HepG2 (cell line): ENCODE data around the gene NAA25. TPM values are rescaled to one million over a fixed set of nuclear protein-coding genes. Genes with fewer than 3 reads are reported as not detected.
"Not testable (repeated sequence)": the region's sequence is repeated elsewhere in the genome, so short reads cannot be mapped to it uniquely, and the experiment has no call there.

ENCODE experiments used
- ATAC-seq: fragments of 200-7000 bp; cut with Tn5 transposase; 3 replicates; pipeline ENCODE4 v1.9.1; 2020; ENCODE audit warnings: mild to moderate bottlenecking, moderate library complexity
- BruUV-seq: library from RNA; stranded (reverse); fragments of 400-500 nt; replicated peaks from 2 replicates; lab custom pipeline; 2021; lab: Mats Ljungman, UMichigan
- CTCF ChIA-PET: fragments of 300-600 bp; formaldehyde crosslinking; extraction: SDS; loops from one replicate; lab custom pipeline; 2021; ENCODE audit warnings: low total read pairs, inconsistent platforms, low intra/inter-chr PET ratio; lab: Yijun Ruan, JAX
- POLR2A ChIA-PET: fragments of 350-600 bp; sonication (Branson Sonifier 250); formaldehyde crosslinking; loops from one replicate; lab custom pipeline; 2020; ENCODE audit warnings: antibody characterized with exemption, inconsistent platforms; lab: Yijun Ruan, JAX
- DNase-seq: peaks from one replicate; pipeline ENCODE4 v3.0.0-alpha.2; 2015; ENCODE audit warnings: low spot score
- FAIRE-seq: peaks from 3 replicates; lab custom pipeline; 2011; peaks lifted over from hg19 to GRCh38; lab: Jason Lieb, UNC
- H2AFZ ChIP-seq: one replicate; pipeline ENCODE4 v1.6.1; 2011; ENCODE audit warnings: low read length, inconsistent platforms
- H3K27ac ChIP-seq: fragments of 300-600 bp; 3 replicates; pipeline ENCODE4 v1.8.0; 2011; ENCODE audit warnings: mixed run types, mild to moderate bottlenecking, mixed read lengths, low read length, inconsistent platforms; ENCODE audit not compliant: insufficient read depth; ENCODE audit errors: extremely low read length
- H3K27me3 ChIP-seq, 2 experiments: fragments of 200-600 bp in 1 of 2; 2 replicates in 1 of 2; 3 replicates in 1 of 2; pipeline versions ENCODE4 v1.6.0 to v1.8.0; 2011; ENCODE audit warnings: low read length in 2 of 2, mild to moderate bottlenecking in 2 of 2, moderate library complexity in 2 of 2, inconsistent platforms in 1 of 2; ENCODE audit not compliant: insufficient read depth in 2 of 2, control insufficient read depth in 1 of 2
- H3K36me3 ChIP-seq, 2 experiments: fragments of 200-600 bp in 1 of 2; replicated peaks in 1 of 2; 2 replicates in 1 of 2; 3 replicates in 1 of 2; pipeline versions ENCODE4 v1.5.1 to v1.8.0; 2011; ENCODE audit warnings: low read length in 2 of 2, inconsistent platforms in 1 of 2; ENCODE audit not compliant: insufficient read depth in 2 of 2, control insufficient read depth in 1 of 2
- H3K4me1 ChIP-seq: 2 replicates; pipeline ENCODE4 v1.5.1; 2012; ENCODE audit warnings: low read length, inconsistent platforms; ENCODE audit not compliant: insufficient read depth
- H3K4me2 ChIP-seq: 2 replicates; pipeline ENCODE4 v1.6.0; 2011; ENCODE audit warnings: low read depth, low read length, inconsistent platforms
- H3K4me3 ChIP-seq, 3 experiments: fragments of 200-600 bp in 1 of 3; sonication (generic), shearing (Covaris generic) in 1 of 3; replicated peaks in 1 of 3; 2 replicates each; pipeline ENCODE4 v1.5.1; 2011 to 2016; ENCODE audit warnings: low read length in 3 of 3, inconsistent platforms in 2 of 3, low read depth in 2 of 3, mild to moderate bottlenecking in 2 of 3, control low read depth in 1 of 3, mixed read lengths in 1 of 3; ENCODE audit not compliant: insufficient read depth in 1 of 3
- H3K79me2 ChIP-seq: one replicate; pipeline ENCODE4 v1.6.1; 2011; ENCODE audit warnings: low read length, inconsistent platforms; ENCODE audit not compliant: insufficient read depth
- H3K9ac ChIP-seq: 2 replicates; pipeline ENCODE4 v1.6.0; 2011; ENCODE audit warnings: mild to moderate bottlenecking, low read depth, low read length, inconsistent platforms; ENCODE audit not compliant: insufficient read depth
- H3K9me3 ChIP-seq: 2 replicates; pipeline ENCODE4 v1.5.1; 2012; ENCODE audit warnings: mild to moderate bottlenecking, low read length
- H4K20me1 ChIP-seq: 2 replicates; pipeline ENCODE4 v1.6.0; 2011; ENCODE audit warnings: inconsistent platforms, mild to moderate bottlenecking, low read length, moderate library complexity; ENCODE audit not compliant: insufficient read depth
- MAFF ChIP-seq: IDR thresholded peaks from 2 replicates; pipeline ENCODE4 v1.6.1; 2011; ENCODE audit warnings: low read depth, low read length, improper control_type of control experiment
- MAFK ChIP-seq, 2 experiments: IDR thresholded peaks in 1 of 2; conservative IDR thresholded peaks in 1 of 2; 2 replicates each; pipeline ENCODE4 v1.6.1; 2011; ENCODE audit warnings: improper control_type of control experiment in 2 of 2, low read length in 2 of 2
- RBFOX2 ChIP-seq: fragments of 200-400 bp; formaldehyde crosslinking; IDR thresholded peaks from 2 replicates; pipeline ENCODE4 v1.6.1; 2017; ENCODE audit warnings: low read depth, mild to moderate bottlenecking, low read length
- ZNF530 ChIP-seq: sonication (generic); formaldehyde crosslinking; IDR thresholded peaks from 2 replicates; pipeline ENCODE4 v1.5.0; 2020; ENCODE audit warnings: low read depth, mild to moderate bottlenecking, missing genetic modification reagents
- WGBS: methylation state at CpG from one replicate; pipeline ENCODE4 v1.1.6; 2017; ENCODE audit warnings: low lambda C conversion rate; 5-methylcytosine and 5-hydroxymethylcytosine counted together
- in situ Hi-C: cut with HindIII; loops from 2 replicates; pipeline ENCODE4 v1.10.0; 2017; ENCODE audit warnings: low pct_unique_long_range_greater_than_20kb; ENCODE audit not compliant: extremely low pct_ligation_motif_present
- intact Hi-C: fragments of 100-400 bp; cut with micrococcal nuclease; formaldehyde crosslinking; loops from one replicate; pipeline ENCODE4 v1.10.0; 2022; ENCODE audit not compliant: unreplicated experiment
- polyA plus RNA-seq, 8 experiments: library from polyadenylated mRNA; depleted of rRNA in 3 of 8; stranded (reverse) in 7 of 8; unstranded in 1 of 8; fragments of >200 nt; fragmentation: Illumina TruSeq in 4 of 8; extraction: Trizol in 4 of 8; gene quantifications; 2 replicates each; pipeline versions ENCODE4 v1.2.1 to v1.2.3, GENCODE V29; 2011 to 2016; ENCODE audit warnings: low read depth in 4 of 8, missing spikeins in 1 of 8, mixed read lengths in 1 of 8; ENCODE audit not compliant: insufficient read depth in 1 of 8
- total RNA-seq, 5 experiments: library from RNA; depleted of rRNA; stranded (reverse); fragments of >200 nt; fragmentation: Illumina TruSeq; extraction: Trizol; gene quantifications; 2 replicates each; pipeline ENCODE4 v1.2.3, GENCODE V29; 2016; ENCODE audit warnings: low read depth in 1 of 5
- TF ChIP-seq, protein P1 (sequence below): conservative IDR thresholded peaks from 2 replicates; pipeline ENCODE4 v1.6.1; 2018; ENCODE audit warnings: missing genetic modification reagents

The NAA25 gene
- total and polyA plus RNA-seq, 2 of the 13 experiments (the other 11 are each of a cell fraction or from before 2014, with no cell fraction given) = 11.4 to 32.0 TPM

DNA sequence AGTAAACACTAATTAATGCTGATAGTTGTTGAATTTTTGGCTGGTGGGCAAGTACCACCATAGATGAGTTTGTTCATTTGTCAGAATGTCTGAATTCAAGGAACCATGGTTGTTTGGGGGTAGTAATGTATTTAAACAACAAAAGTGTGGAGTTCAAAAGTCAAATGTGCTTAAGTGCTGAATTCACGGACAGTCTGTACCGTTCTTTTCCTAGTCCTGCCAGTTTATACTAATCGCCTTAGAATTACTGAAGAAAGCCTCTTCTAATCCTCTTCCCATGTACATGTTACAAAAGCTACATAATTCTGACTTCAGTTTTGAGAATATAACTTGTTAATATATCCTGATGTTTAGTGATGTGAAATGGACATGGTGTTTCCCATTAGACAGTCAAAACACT, 2.7 kb downstream of the NAA25 start:
- Histone ChIP-seq H4K20me1 (peaks cover 30% of the 10 kb centered on the region), H3K4me2 (peak overlapping the region; percentile 82), H3K27me3 (no peaks in the 10 kb centered on the region; a peak in 1 of 5 replicates), H3K9me3 (no peaks in the 10 kb centered on the region), H2AFZ (no peak overlapping the region), H3K27ac (no peak overlapping the region), H3K9ac (no peak overlapping the region), H3K36me3 (peaks cover 2 to 17% of the 10 kb centered on the region in 2 experiments; a peak in 4 of 5 replicates), H3K79me2 (peaks cover 73% of the 10 kb centered on the region), H3K4me3 (0 out of 6 replicates have a peak overlapping the region, but pooled peaks of 1 of the 3 experiments have one; percentile 17), H3K4me1 (peaks cover 46% of the 10 kb centered on the region)
- DNase-seq (no peak), ATAC-seq (no peak), FAIRE-seq (no peak)
- ChIA-PET CTCF (no interaction called here), POLR2A (interaction anchor here (2.5 to 9.5 kb wide), 3 partner anchors 11 to 93 kb away, joined by 10 to 85 read pairs (median 12); partner anchors contain the start of genes ERP29, TMEM116 and TRAFD1)
- 67% methylated on average over 3 of the region's 3 CpGs for WGBS
- in situ Hi-C loops = no loop called here
- TF ChIP-seq RBFOX2 = 0 out of 2 replicates have a peak, but pooled peaks have one; percentile 7
- no peak for TF ChIP-seq ZNF530 (CRISPR knock-in tag)
- BruUV-seq = no TSS peak
- intact Hi-C loops = no loop called here

DNA sequence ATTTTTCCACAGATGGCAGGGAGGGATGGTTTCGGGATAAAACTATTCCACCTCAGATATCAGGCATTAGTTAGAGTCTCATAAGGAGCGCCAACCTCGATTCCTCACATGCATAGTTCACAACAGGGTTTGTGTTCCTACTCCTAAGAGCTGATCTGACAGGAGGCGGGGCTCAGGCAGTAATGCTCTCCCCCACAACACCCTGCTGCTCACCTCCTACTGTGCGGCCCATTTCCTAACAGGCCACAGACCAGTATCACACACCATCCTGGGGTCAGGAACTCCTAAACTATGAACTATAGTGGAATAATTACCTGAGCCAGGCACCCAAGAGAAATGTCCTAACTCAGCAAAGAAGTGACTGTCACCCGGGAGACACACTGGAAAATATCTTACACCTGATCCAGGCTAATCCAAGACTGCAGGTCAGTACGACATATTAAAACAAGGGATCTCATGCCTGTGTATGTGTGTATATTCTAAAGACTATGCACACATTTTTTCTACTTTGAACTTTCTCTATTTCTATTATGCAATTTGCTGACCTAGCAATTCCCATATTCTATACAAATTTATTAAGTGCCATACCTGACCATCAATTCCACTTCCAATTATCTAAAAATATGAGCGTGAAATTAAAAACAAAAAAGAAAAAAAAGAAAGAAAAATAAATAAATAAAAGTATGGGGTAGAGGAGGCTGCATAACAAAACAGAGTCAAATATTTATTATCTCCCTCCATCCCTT, 4.7 kb downstream of the NAA25 start:
- H3K4me1 ChIP-seq = peaks cover 38% of the 10 kb centered on the region
- no TSS peak for BruUV-seq
- ChIA-PET POLR2A (no interaction called here), CTCF (no interaction called here)
- H3K79me2 ChIP-seq = peaks cover 87% of the 10 kb centered on the region
- no peak for ATAC-seq
- DNase-seq = no peak
- intact Hi-C loops = no loop called here
- no peak overlapping the region for H2AFZ ChIP-seq
- no peak overlapping the region for H3K4me2 ChIP-seq
- H3K9me3 ChIP-seq = no peaks in the 10 kb centered on the region
- H3K4me3 ChIP-seq = no peak overlapping the region
- no peak overlapping the region for H3K9ac ChIP-seq
- no peak overlapping the region for H3K27ac ChIP-seq
- no peaks in the 10 kb centered on the region; a peak in 1 of 5 replicates for H3K27me3 ChIP-seq
- H4K20me1 ChIP-seq = peaks cover 38% of the 10 kb centered on the region
- FAIRE-seq = no peak
- peak; percentile 97 to 99 for TF ChIP-seq MAFK (conservative IDR thresholded peaks at IDR 0.05 in 1 of 2, IDR thresholded peaks at IDR 0.05 in 1 of 2; ENCODE audit: low read length in 2 of 2)
- TF ChIP-seq, protein P1, sequence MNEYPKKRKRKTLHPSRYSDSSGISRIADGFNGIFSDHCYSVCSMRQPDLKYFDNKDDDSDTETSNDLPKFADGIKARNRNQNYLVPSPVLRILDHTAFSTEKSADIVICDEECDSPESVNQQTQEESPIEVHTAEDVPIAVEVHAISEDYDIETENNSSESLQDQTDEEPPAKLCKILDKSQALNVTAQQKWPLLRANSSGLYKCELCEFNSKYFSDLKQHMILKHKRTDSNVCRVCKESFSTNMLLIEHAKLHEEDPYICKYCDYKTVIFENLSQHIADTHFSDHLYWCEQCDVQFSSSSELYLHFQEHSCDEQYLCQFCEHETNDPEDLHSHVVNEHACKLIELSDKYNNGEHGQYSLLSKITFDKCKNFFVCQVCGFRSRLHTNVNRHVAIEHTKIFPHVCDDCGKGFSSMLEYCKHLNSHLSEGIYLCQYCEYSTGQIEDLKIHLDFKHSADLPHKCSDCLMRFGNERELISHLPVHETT (CRISPR knock-in tag) = no peak
- peak; percentile 97 for TF ChIP-seq MAFF
- H3K36me3 ChIP-seq = peaks cover 4 to 31% of the 10 kb centered on the region in 2 experiments; a peak in 4 of 5 replicates
- WGBS = 93% methylated on average over 8 of the region's 8 CpGs
- in situ Hi-C loops = no loop called here

DNA sequence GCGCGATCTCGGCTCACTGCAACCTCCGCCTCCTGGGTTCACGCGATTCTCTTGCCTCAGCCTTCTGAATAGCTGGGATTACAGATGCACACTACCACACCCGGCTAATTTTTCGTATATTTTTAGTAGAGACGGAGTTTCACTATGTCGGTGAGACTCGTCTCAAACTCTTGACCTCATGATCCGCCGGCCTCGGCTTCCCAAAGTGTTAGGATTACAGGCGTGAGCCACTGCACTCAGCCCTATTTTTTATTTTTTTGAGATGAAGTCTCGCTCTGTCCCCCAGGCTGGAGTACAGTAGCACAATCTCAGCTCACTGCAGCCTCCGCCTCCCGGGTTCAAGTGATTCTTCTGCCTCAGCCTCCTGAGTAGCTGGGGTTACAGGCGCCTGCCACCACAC, 5.8 kb downstream of the NAA25 start:
- intact Hi-C loops = loop anchor here (1.0 kb wide), 1 partner anchor 29 kb away; no protein-coding TSS in a partner anchor
- H3K27ac ChIP-seq, DNase-seq, H3K4me2 ChIP-seq, H3K9me3 ChIP-seq, H2AFZ ChIP-seq, H3K9ac ChIP-seq, POLR2A ChIA-PET, CTCF ChIA-PET, in situ Hi-C loops, ATAC-seq, BruUV-seq, H3K27me3 ChIP-seq, H3K4me3 ChIP-seq, FAIRE-seq: not testable (repeated sequence)
- H3K36me3 ChIP-seq = peaks cover 4 to 40% of the 10 kb centered on the region in 2 experiments
- H3K4me1 ChIP-seq = peaks cover 38% of the 10 kb centered on the region
- 94% methylated on average over 19 of the region's 19 CpGs for WGBS
- peaks cover 85% of the 10 kb centered on the region for H3K79me2 ChIP-seq
- H4K20me1 ChIP-seq = peaks cover 40% of the 10 kb centered on the region
